PC-3 (cell line): Measurements from ENCODE around the gene FSTL4. TPM values are rescaled to one million over a fixed set of nuclear protein-coding genes. Genes with fewer than 3 reads are reported as not detected.

Source experiments
- ATAC-seq: fragments of 200-7000 bp; cut with Tn5 transposase; 2 replicates; pipeline ENCODE4 v1.9.1; 2020; ENCODE audit warnings: mild to moderate bottlenecking, moderate library complexity
- BruUV-seq: library from RNA; stranded (reverse); fragments of 400-500 nt; replicated peaks from 2 replicates; lab custom pipeline; 2021; lab: Mats Ljungman, UMichigan
- CTCF ChIA-PET: fragments of 300-600 bp; sonication (Branson Sonifier 250); formaldehyde crosslinking; loops from one replicate; lab custom pipeline; 2022; ENCODE audit warnings: antibody characterized with exemption; lab: Charles Lee
- POLR2A ChIA-PET: fragments of 300-600 bp; sonication (Branson Sonifier 250); formaldehyde crosslinking; loops from one replicate; lab custom pipeline; 2022; ENCODE audit warnings: antibody characterized with exemption; ENCODE audit not compliant: unreplicated experiment; lab: Charles Lee
- DNase-seq: peaks from one replicate; pipeline ENCODE4 v3.0.0-alpha.2; 2015
- H2AFZ ChIP-seq: fragments of 300-600 bp; sonication (generic); 2 replicates; pipeline ENCODE4 v1.6.0; 2016; ENCODE audit warnings: antibody characterized with exemption, low read length
- H3F3A ChIP-seq: fragments of 300-600 bp; sonication (generic); one replicate; pipeline ENCODE4 v1.6.0; 2017; ENCODE audit warnings: antibody characterized with exemption, low read length, control low read depth, mild to moderate bottlenecking; ENCODE audit not compliant: unreplicated experiment
- H3K27ac ChIP-seq: fragments of 300-600 bp; sonication (generic); 2 replicates; pipeline ENCODE4 v1.5.1; 2016; ENCODE audit warnings: mild to moderate bottlenecking, low read length
- H3K27me3 ChIP-seq: fragments of 300-600 bp; sonication (generic); 2 replicates; pipeline ENCODE4 v1.6.1; 2016; ENCODE audit warnings: low read length, mixed read lengths
- H3K36me3 ChIP-seq: fragments of 300-600 bp; sonication (generic); 2 replicates; pipeline ENCODE4 v1.6.1; 2016; ENCODE audit warnings: low read depth, mixed run types, low read length, mixed read lengths
- H3K4me1 ChIP-seq: fragments of 300-600 bp; sonication (generic); 2 replicates; pipeline ENCODE4 v1.5.1; 2016; ENCODE audit warnings: low read length; ENCODE audit not compliant: insufficient read depth
- H3K4me2 ChIP-seq: fragments of 300-600 bp; sonication (generic); 2 replicates; pipeline ENCODE4 v1.6.0; 2016; ENCODE audit warnings: low read length
- H3K4me3 ChIP-seq: fragments of 300-600 bp; sonication (generic); 2 replicates; pipeline ENCODE4 v1.5.1; 2016; ENCODE audit warnings: mild to moderate bottlenecking, low read length, mixed read lengths
- H3K79me2 ChIP-seq: fragments of 300-600 bp; sonication (generic); 2 replicates; pipeline ENCODE4 v1.6.1; 2017; ENCODE audit warnings: low read length, mixed read lengths
- H3K9ac ChIP-seq: fragments of 300-600 bp; sonication (generic); 2 replicates; pipeline ENCODE4 v1.6.0; 2016; ENCODE audit warnings: mild to moderate bottlenecking, low read length
- H3K9me2 ChIP-seq: fragments of 300-600 bp; sonication (generic); replicated peaks from 2 replicates; pipeline ENCODE4 v1.6.1; 2016; ENCODE audit warnings: mixed run types, low read length, mixed read lengths
- H3K9me3 ChIP-seq: fragments of 300-600 bp; sonication (generic); 2 replicates; pipeline ENCODE4 v1.6.1; 2016; ENCODE audit warnings: low read length, mixed read lengths
- H4K20me1 ChIP-seq: fragments of 300-600 bp; sonication (generic); 2 replicates; pipeline ENCODE4 v1.6.1; 2016; ENCODE audit warnings: low read length, mixed read lengths
- EZH2 ChIP-seq: fragments of 300-600 bp; sonication (generic); IDR thresholded peaks from one replicate; pipeline ENCODE4 v1.6.1; 2017; ENCODE audit warnings: antibody characterized with exemption, mild to moderate bottlenecking, low read length; ENCODE audit not compliant: unreplicated experiment
- EZH2phosphoT487 ChIP-seq: fragments of 300-600 bp; sonication (generic); IDR thresholded peaks from 2 replicates; pipeline ENCODE4 v1.6.1; 2018; ENCODE audit warnings: mild to moderate bottlenecking, antibody characterized with exemption, low read length, borderline replicate concordance
- intact Hi-C: fragments of 100-400 bp; cut with micrococcal nuclease; formaldehyde crosslinking; loops from 2 replicates; pipeline ENCODE4 v1.9.0; 2023
- total RNA-seq: library from RNA; depleted of rRNA; stranded (reverse); fragments of >200 nt; gene quantifications from 2 replicates; pipeline ENCODE4 v1.2.3, GENCODE V29; 2014
- TF ChIP-seq, protein P1 (sequence below): fragments of 300-600 bp; sonication (generic); conservative IDR thresholded peaks from 2 replicates; pipeline ENCODE4 v1.5.1; 2017; ENCODE audit warnings: antibody characterized with exemption, low read depth, mild to moderate bottlenecking, low read length

Gene FSTL4
- total RNA-seq, 1 experiment from 2014 or later: 4.2 TPM

DNA sequence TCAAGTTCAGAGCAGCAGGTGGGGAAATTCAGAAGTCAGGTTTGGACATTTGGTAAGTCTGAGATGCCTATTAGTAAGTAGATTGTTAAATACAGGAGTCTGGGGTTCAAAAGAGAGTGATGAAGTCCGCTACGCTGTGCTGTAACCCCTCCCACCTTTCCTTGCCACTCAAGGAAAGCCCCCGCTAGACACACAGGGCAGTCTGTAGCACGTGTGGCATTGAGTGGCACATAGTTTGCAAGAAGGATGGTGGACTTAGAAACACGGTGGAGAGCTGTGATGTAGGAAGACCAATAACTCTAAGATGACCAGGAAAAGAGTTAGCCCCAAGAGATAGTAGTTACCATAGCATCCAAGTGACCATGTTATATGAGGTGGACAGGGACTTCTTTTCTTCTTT lies 44.7 kb upstream of the FSTL4 start:
- Histone ChIP-seq H3K4me2 (no peak overlapping the region), H2AFZ (no peak overlapping the region), H3K9ac (no peak overlapping the region), H3K27ac (no peak overlapping the region), H4K20me1 (no peaks in the 10 kb centered on the region), H3K9me3 (no peaks in the 10 kb centered on the region), H3K36me3 (no peaks in the 10 kb centered on the region), H3F3A (no peaks in the 10 kb centered on the region), H3K27me3 (no peaks in the 10 kb centered on the region), H3K9me2 (no peaks in the 10 kb centered on the region), H3K4me1 (peaks cover 4% of the 10 kb centered on the region), H3K79me2 (no peaks in the 10 kb centered on the region), H3K4me3 (no peak overlapping the region)
- intact Hi-C loops: no loop called here
- DNase-seq (no peak), ATAC-seq (no peak)
- CTCF ChIA-PET: no interaction called here
- POLR2A ChIA-PET: no interaction called here
- TF ChIP-seq EZH2 (no peak), EZH2phosphoT487 (no peak)
- TF ChIP-seq, protein P1, sequence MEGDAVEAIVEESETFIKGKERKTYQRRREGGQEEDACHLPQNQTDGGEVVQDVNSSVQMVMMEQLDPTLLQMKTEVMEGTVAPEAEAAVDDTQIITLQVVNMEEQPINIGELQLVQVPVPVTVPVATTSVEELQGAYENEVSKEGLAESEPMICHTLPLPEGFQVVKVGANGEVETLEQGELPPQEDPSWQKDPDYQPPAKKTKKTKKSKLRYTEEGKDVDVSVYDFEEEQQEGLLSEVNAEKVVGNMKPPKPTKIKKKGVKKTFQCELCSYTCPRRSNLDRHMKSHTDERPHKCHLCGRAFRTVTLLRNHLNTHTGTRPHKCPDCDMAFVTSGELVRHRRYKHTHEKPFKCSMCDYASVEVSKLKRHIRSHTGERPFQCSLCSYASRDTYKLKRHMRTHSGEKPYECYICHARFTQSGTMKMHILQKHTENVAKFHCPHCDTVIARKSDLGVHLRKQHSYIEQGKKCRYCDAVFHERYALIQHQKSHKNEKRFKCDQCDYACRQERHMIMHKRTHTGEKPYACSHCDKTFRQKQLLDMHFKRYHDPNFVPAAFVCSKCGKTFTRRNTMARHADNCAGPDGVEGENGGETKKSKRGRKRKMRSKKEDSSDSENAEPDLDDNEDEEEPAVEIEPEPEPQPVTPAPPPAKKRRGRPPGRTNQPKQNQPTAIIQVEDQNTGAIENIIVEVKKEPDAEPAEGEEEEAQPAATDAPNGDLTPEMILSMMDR: no peak
- no TSS peak for BruUV-seq

DNA sequence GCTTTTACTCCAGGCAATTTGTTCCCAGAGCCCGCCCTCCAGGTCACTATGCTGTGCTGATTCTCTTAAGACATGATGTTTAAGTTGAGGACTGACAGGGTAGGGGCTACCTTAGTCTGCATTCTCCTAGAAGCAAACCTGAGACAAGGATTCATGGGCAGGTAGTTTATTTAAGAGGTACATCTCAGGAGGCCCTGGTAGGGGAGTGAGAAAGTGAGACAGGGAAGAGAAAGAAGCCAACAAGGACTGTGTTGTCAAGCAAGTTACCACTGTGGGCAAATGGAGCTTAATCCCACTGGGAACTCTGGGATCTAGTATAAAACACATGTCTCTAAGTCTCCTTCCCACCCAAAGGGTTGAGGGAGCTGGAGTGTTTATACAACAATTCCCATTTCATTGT lies 43.6 kb upstream of the FSTL4 start:
- no peaks in the 10 kb centered on the region for H4K20me1 ChIP-seq
- H3K9me2 ChIP-seq: no peaks in the 10 kb centered on the region
- ChIA-PET CTCF (no interaction called here), POLR2A (no interaction called here)
- no peak for TF ChIP-seq EZH2
- TF ChIP-seq, protein P1: no peak
- no peak for ATAC-seq
- H3K4me1 ChIP-seq: no peaks in the 10 kb centered on the region
- DNase-seq: no peak
- H2AFZ ChIP-seq: no peak overlapping the region
- H3K4me3 ChIP-seq: no peak overlapping the region
- no peak overlapping the region for H3K9ac ChIP-seq
- intact Hi-C loops: no loop called here
- no peaks in the 10 kb centered on the region for H3F3A ChIP-seq
- H3K36me3 ChIP-seq: no peaks in the 10 kb centered on the region
- H3K27me3 ChIP-seq: no peaks in the 10 kb centered on the region
- BruUV-seq: no TSS peak
- H3K79me2 ChIP-seq: no peaks in the 10 kb centered on the region
- no peak overlapping the region for H3K27ac ChIP-seq
- H3K4me2 ChIP-seq: no peak overlapping the region
- H3K9me3 ChIP-seq: no peaks in the 10 kb centered on the region

DNA sequence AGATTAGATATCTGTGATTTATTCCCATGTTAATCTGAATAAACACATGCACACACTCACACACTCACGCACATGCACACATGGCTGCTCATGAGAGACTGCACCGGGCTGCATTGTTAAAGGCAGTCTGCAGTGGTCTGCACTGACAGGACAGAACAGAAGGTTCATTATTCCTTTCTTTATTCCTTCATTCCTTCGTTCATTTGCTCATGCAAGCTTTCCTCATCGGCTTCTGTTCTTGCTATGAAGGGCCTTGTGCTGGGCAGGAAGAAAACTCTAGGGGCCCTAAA lies 41.4 kb upstream of the FSTL4 start:
- H3K79me2 ChIP-seq: no peaks in the 10 kb centered on the region
- H3K4me1 ChIP-seq: peaks cover 4% of the 10 kb centered on the region
- BruUV-seq: no TSS peak
- H4K20me1 ChIP-seq: no peaks in the 10 kb centered on the region
- H3K9me3 ChIP-seq: no peaks in the 10 kb centered on the region
- H3K27me3 ChIP-seq: no peaks in the 10 kb centered on the region
- CTCF ChIA-PET: no interaction called here
- no peaks in the 10 kb centered on the region for H3K36me3 ChIP-seq
- no peak overlapping the region for H3K9ac ChIP-seq
- H3K9me2 ChIP-seq: no peaks in the 10 kb centered on the region
- no peak overlapping the region for H2AFZ ChIP-seq
- no peaks in the 10 kb centered on the region for H3F3A ChIP-seq
- intact Hi-C loops: no loop called here
- POLR2A ChIA-PET: no interaction called here
- no peak overlapping the region for H3K4me2 ChIP-seq
- no peak overlapping the region for H3K4me3 ChIP-seq
- no peak for DNase-seq
- H3K27ac ChIP-seq: no peak overlapping the region
- TF ChIP-seq, protein P1: no peak
- no peak for TF ChIP-seq EZH2phosphoT487
- TF ChIP-seq EZH2: no peak
- ATAC-seq: no peak
